ENCODE data around the gene KCNK1.

DNA sequence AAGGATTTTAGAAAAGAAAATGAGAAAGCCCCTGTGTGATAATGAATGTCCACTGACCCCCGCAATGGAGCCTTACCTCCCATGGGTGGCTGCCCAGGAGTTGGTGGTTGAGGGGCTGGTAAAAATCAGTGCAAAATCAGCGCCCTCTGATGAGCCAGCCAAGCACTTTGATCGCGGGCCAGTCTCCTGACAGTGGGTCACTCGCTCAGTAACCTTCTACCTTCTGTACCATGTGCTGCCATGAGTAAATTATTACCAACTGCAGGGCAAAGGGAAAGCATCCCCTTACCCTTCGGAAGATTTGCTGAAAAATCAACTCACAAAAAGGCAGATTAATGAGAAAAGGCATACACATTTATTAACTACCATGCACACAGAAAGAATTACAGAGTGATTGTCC is 58.8 kb downstream of the KCNK1 start:
- TF ChIP-seq, protein P1, sequence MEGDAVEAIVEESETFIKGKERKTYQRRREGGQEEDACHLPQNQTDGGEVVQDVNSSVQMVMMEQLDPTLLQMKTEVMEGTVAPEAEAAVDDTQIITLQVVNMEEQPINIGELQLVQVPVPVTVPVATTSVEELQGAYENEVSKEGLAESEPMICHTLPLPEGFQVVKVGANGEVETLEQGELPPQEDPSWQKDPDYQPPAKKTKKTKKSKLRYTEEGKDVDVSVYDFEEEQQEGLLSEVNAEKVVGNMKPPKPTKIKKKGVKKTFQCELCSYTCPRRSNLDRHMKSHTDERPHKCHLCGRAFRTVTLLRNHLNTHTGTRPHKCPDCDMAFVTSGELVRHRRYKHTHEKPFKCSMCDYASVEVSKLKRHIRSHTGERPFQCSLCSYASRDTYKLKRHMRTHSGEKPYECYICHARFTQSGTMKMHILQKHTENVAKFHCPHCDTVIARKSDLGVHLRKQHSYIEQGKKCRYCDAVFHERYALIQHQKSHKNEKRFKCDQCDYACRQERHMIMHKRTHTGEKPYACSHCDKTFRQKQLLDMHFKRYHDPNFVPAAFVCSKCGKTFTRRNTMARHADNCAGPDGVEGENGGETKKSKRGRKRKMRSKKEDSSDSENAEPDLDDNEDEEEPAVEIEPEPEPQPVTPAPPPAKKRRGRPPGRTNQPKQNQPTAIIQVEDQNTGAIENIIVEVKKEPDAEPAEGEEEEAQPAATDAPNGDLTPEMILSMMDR (IDR thresholded peaks at IDR 0.05), result no peak
- no peak for TF ChIP-seq ZFX (IDR thresholded peaks at IDR 0.05; ENCODE audit: borderline replicate concordance)
